ENCODE results near the gene PLPPR3.

Gene PLPPR3

GRCh38 chr19:795691-796581, 25.8 kb downstream of the PLPPR3 start:
- ATAC-seq, result no peak

GRCh38 chr19:795073-795611, 26.6 kb downstream of the PLPPR3 start:
- ATAC-seq, result no peak

GRCh38 chr19:793806-794205, 27.9 kb downstream of the PLPPR3 start:
- no peak for ATAC-seq

- no peak for ATAC-seq
Measured at GRCh38 chr19:792306-792885, 29.4 kb downstream of the PLPPR3 start.

- no peak for ATAC-seq
Measured at GRCh38 chr19:791567-792305, 30.0 kb downstream of the PLPPR3 start.

- ATAC-seq, result no peak
Measured at GRCh38 chr19:791007-791566, 30.7 kb downstream of the PLPPR3 start.

- no peak for ATAC-seq
Measured at GRCh38 chr19:789701-790060, 32.1 kb downstream of the PLPPR3 start.

- no peak for ATAC-seq
Measured at GRCh38 chr19:788983-789700, 32.6 kb downstream of the PLPPR3 start.

GRCh38 chr19:788686-788982, 33.1 kb downstream of the PLPPR3 start:
- no peak for ATAC-seq

- ATAC-seq, result no peak
Measured at GRCh38 chr19:787536-787935, 34.2 kb downstream of the PLPPR3 start.

GRCh38 chr19:784541-784940, 37.2 kb downstream of the PLPPR3 start:
- no peak for ATAC-seq

GRCh38 chr19:782878-783668, 38.7 kb downstream of the PLPPR3 start:
- ATAC-seq, result no peak

- ATAC-seq, result no peak
Measured at GRCh38 chr19:782185-782877, 39.4 kb downstream of the PLPPR3 start.

GRCh38 chr19:781800-782184, 40.0 kb downstream of the PLPPR3 start:
- no peak for ATAC-seq

- no peak for ATAC-seq
Measured at GRCh38 chr19:780935-781334, 40.8 kb downstream of the PLPPR3 start.

- no peak for ATAC-seq
Measured at GRCh38 chr19:778910-779653, 42.7 kb downstream of the PLPPR3 start.

- no peak for ATAC-seq
Measured at GRCh38 chr19:776549-776948, 45.2 kb downstream of the PLPPR3 start.

GRCh38 chr19:772730-773436, 48.9 kb downstream of the PLPPR3 start:
- ATAC-seq, result no peak

GRCh38 chr19:772063-772462, 49.7 kb downstream of the PLPPR3 start:
- ATAC-seq, result no peak

GRCh38 chr19:771332-771785, 50.4 kb downstream of the PLPPR3 start:
- ATAC-seq, result peak; percentile 35 to 48
